CD4-positive, alpha-beta T cell treated with Interleukin-12 subunit alpha and Interleukin-12 subunit beta, for 1 hour (primary cell): Measurements from ENCODE around the gene BCHE.

Source experiments
- DNase-seq: peaks from one replicate; pipeline ENCODE4 v3.0.0-alpha.2; 2020

BCHE gene

GRCh38 chr3:165837058-165837525 lies at the start of gene BCHE:
BCHE (minus strand) TSS chr3:165837423; CDS start chr3:165831033, 6,390 bp downstream.
- DNase-seq: no peak

- no peak for DNase-seq
These were observed 48.5 kb upstream of the BCHE start for GRCh38 chr3:165885558-165886270.

- no peak for DNase-seq
These were observed 47.3 kb upstream of the BCHE start for GRCh38 chr3:165884518-165884917.

- no peak for DNase-seq
These were observed 46.7 kb upstream of the BCHE start for GRCh38 chr3:165883863-165884478.

GRCh38 chr3:165883117-165883516 lies 45.9 kb upstream of the BCHE start:
- DNase-seq: no peak

- no peak for DNase-seq
These were observed 38.4 kb upstream of the BCHE start for GRCh38 chr3:165875644-165876043.

- no peak for DNase-seq
These were observed 37.7 kb upstream of the BCHE start for GRCh38 chr3:165874663-165875489.

GRCh38 chr3:165868088-165868487 lies 30.9 kb upstream of the BCHE start:
- DNase-seq: no peak

- DNase-seq: no peak
These were observed 21.8 kb upstream of the BCHE start for GRCh38 chr3:165859061-165859460.

- DNase-seq: no peak
These were observed 18.4 kb upstream of the BCHE start for GRCh38 chr3:165855581-165855980.

GRCh38 chr3:165854696-165855095 lies 17.5 kb upstream of the BCHE start:
- DNase-seq: no peak

GRCh38 chr3:165852711-165853110 lies 15.5 kb upstream of the BCHE start:
- DNase-seq: no peak

- DNase-seq: no peak
These were observed 15.0 kb upstream of the BCHE start for GRCh38 chr3:165852191-165852590.

- DNase-seq: no peak
These were observed 8.8 kb upstream of the BCHE start for GRCh38 chr3:165846056-165846455.

GRCh38 chr3:165839296-165840076 lies 2.3 kb upstream of the BCHE start:
- no peak for DNase-seq

GRCh38 chr3:165837801-165838200 lies 578 bp upstream of the BCHE start:
- DNase-seq: no peak

- no peak for DNase-seq
These were observed 1.8 kb downstream of the BCHE start for GRCh38 chr3:165835431-165835830.

GRCh38 chr3:165830746-165831145 lies 6.5 kb downstream of the BCHE start:
- no peak for DNase-seq

- DNase-seq: no peak
These were observed 9.3 kb downstream of the BCHE start for GRCh38 chr3:165827883-165828282.

- DNase-seq: no peak
These were observed 10.0 kb downstream of the BCHE start for GRCh38 chr3:165827233-165827632.

- DNase-seq: no peak
These were observed 16.5 kb downstream of the BCHE start for GRCh38 chr3:165820671-165821123.

GRCh38 chr3:165817160-165817709 lies 20.0 kb downstream of the BCHE start:
- no peak for DNase-seq
